ENCODE results near the gene DAB2IP.

DNA sequence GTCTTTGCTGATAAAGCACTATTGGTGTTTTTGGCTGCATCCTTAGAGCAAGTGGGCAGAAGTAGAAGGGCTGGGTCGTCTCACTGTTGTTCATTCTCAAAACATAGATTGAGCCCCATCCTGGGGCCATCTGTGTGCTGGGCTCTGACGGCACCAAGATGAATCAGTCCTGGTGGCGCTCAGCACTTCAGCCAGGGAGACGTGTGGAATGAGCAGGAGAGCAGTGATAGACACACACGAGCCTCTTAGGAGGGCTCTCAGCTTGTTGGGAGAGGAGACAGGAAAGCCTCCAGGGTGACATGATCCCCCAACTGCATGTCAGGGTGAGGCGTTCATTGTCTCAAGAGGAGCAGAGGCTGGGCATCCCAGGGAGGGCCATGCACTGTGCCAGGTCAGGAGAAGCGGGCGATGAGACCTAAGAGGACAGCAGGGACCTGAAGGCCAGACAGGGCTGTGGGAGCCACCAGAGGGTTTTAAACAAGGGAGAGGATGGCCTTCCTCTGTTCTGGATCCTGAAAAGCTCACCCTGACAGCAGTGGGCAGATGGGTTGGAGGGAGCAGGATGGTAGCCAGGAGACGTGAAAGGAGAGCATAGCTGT is 115.8 kb downstream of the DAB2IP start:
- TF ChIP-seq, protein P1, sequence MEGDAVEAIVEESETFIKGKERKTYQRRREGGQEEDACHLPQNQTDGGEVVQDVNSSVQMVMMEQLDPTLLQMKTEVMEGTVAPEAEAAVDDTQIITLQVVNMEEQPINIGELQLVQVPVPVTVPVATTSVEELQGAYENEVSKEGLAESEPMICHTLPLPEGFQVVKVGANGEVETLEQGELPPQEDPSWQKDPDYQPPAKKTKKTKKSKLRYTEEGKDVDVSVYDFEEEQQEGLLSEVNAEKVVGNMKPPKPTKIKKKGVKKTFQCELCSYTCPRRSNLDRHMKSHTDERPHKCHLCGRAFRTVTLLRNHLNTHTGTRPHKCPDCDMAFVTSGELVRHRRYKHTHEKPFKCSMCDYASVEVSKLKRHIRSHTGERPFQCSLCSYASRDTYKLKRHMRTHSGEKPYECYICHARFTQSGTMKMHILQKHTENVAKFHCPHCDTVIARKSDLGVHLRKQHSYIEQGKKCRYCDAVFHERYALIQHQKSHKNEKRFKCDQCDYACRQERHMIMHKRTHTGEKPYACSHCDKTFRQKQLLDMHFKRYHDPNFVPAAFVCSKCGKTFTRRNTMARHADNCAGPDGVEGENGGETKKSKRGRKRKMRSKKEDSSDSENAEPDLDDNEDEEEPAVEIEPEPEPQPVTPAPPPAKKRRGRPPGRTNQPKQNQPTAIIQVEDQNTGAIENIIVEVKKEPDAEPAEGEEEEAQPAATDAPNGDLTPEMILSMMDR (conservative IDR thresholded peaks at IDR 0.05), result no peak
- no peak for TF ChIP-seq EZH2 (IDR thresholded peaks at IDR 0.05; ENCODE audit: low read depth)

All from PC-9 (cell line).